Astrocyte (in vitro differentiated cells and primary cell): Measurements from ENCODE around the gene CCT8. TPM values are rescaled to one million over a fixed set of nuclear protein-coding genes. Genes with fewer than 3 reads are reported as not detected.

Experiments used
- DNase-seq: peaks from one replicate; pipeline ENCODE4 v3.0.0-alpha.2; 2010; ENCODE audit warnings: low read depth
- FAIRE-seq: peaks from 2 replicates; lab custom pipeline; 2011; peaks lifted over from hg19 to GRCh38; lab: Jason Lieb, UNC
- H2AFZ ChIP-seq: 2 replicates; pipeline ENCODE4 v1.6.0; 2012; ENCODE audit warnings: low read depth, low read length, inconsistent platforms
- H3K27ac ChIP-seq: 2 replicates; pipeline ENCODE4 v1.5.1; 2011; ENCODE audit warnings: low read depth, low read length, inconsistent platforms
- H3K27me3 ChIP-seq: 2 replicates; pipeline ENCODE4 v1.6.0; 2011; ENCODE audit warnings: low read length, inconsistent platforms; ENCODE audit not compliant: insufficient read depth
- H3K36me3 ChIP-seq: 2 replicates; pipeline ENCODE4 v1.5.1; 2011; ENCODE audit warnings: low read length, inconsistent platforms; ENCODE audit not compliant: insufficient read depth
- H3K4me1 ChIP-seq: 2 replicates; pipeline ENCODE4 v1.5.1; 2011; ENCODE audit warnings: low read length, inconsistent platforms; ENCODE audit not compliant: insufficient read depth
- H3K4me2 ChIP-seq: 2 replicates; pipeline ENCODE4 v1.6.0; 2012; ENCODE audit warnings: low read length, inconsistent platforms
- H3K4me3 ChIP-seq: 2 replicates; pipeline ENCODE4 v1.5.1; 2011; ENCODE audit warnings: low read depth, mild to moderate bottlenecking, low read length, inconsistent platforms; ENCODE audit not compliant: insufficient read depth
- H3K79me2 ChIP-seq: 2 replicates; pipeline ENCODE4 v1.6.0; 2012; ENCODE audit warnings: mild to moderate bottlenecking, low read length, inconsistent platforms; ENCODE audit not compliant: insufficient read depth
- H3K9ac ChIP-seq: 2 replicates; pipeline ENCODE4 v1.6.0; 2012; ENCODE audit warnings: mild to moderate bottlenecking, low read length, inconsistent platforms
- H3K9me3 ChIP-seq: 2 replicates; pipeline ENCODE4 v1.5.1; 2012; ENCODE audit warnings: low read depth, mild to moderate bottlenecking, low read length, inconsistent platforms; ENCODE audit not compliant: insufficient read depth
- H4K20me1 ChIP-seq: 2 replicates; pipeline ENCODE4 v1.6.0; 2012; ENCODE audit warnings: low read length, inconsistent platforms; ENCODE audit not compliant: insufficient read depth
- H3K27ac Mint-ChIP-seq: one replicate; pipeline ENCODE4 v1.8.0; 2021; ENCODE audit warnings: mild to moderate bottlenecking, mixed read lengths; ENCODE audit not compliant: unreplicated experiment
- H3K27me3 Mint-ChIP-seq: one replicate; pipeline ENCODE4 v1.8.0; 2021; ENCODE audit warnings: low read depth, mixed read lengths; ENCODE audit not compliant: unreplicated experiment
- H3K36me3 Mint-ChIP-seq: one replicate; pipeline ENCODE4 v1.8.0; 2021; ENCODE audit warnings: low read depth, mixed read lengths; ENCODE audit not compliant: unreplicated experiment
- H3K4me1 Mint-ChIP-seq: one replicate; pipeline ENCODE4 v1.8.0; 2021; ENCODE audit warnings: low read depth, mixed read lengths; ENCODE audit not compliant: unreplicated experiment
- H3K4me3 Mint-ChIP-seq: one replicate; pipeline ENCODE4 v1.8.0; 2021; ENCODE audit warnings: mild to moderate bottlenecking, moderate library complexity, mixed read lengths; ENCODE audit not compliant: unreplicated experiment
- H3K9me3 Mint-ChIP-seq: one replicate; pipeline ENCODE4 v1.8.0; 2021; ENCODE audit warnings: mild to moderate bottlenecking, mixed read lengths; ENCODE audit not compliant: unreplicated experiment
- EZH2 ChIP-seq: IDR thresholded peaks from 2 replicates; pipeline ENCODE4 v1.6.1; 2012; ENCODE audit warnings: mild to moderate bottlenecking, low read length, inconsistent platforms; ENCODE audit not compliant: insufficient read depth
- total RNA-seq: library from RNA; stranded (reverse); gene quantifications from 2 replicates; pipeline ENCODE4 v1.2.1, GENCODE V29; 2021
- TF ChIP-seq, protein P1 (sequence below): IDR thresholded peaks from 2 replicates; pipeline ENCODE4 v1.5.1; 2011; ENCODE audit warnings: low read depth, mild to moderate bottlenecking, inconsistent platforms, low read length, moderate library complexity; ENCODE audit not compliant: insufficient read depth

CCT8 gene
- total RNA-seq, 1 donor from 2014 or later: 198 TPM

DNA sequence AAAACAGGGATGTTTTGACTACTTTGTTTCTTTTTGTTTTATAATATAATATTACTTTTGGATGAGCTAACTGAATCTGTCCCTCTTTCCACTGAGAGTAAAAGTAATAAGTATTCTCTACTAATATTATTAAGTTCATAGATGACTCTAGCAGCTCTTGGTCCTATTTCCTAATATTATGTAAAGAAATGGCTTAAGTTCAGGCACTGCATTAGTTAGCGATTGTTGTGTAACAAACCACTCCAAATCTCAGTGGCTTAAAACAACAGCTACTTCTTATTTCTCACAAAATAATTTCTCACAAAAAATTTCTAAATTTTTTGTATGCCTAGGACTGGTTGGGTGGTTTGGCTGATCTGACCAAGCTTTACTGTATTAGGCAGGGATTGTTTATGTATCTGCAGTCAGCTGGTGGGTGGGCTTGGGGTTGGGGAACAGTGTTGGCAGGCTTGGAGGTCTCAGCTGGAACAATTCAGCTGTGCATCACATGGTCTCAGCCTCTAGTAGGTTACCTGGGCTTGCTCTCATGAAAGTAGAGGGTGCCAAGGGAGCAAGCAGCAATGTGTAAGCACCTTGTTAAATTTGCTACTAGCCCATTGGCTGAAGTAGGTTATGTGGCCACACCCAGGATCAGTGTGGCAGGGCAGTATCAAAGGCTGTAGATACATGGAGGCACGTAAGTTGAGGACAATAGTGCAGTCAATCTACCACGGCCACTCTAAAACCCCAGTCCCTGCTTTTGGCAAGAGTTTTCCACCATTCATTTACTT, 8.8 kb upstream of the CCT8 start:
- H3K9me3 ChIP-seq: no peaks in the 10 kb centered on the region
- Mint-ChIP-seq H3K36me3 (no peaks in the 10 kb centered on the region), H3K4me1 (peaks cover 7% of the 10 kb centered on the region), H3K9me3 (no peaks in the 10 kb centered on the region), H3K27ac (no peak overlapping the region), H3K4me3 (no peak overlapping the region), H3K27me3 (no peaks in the 10 kb centered on the region)
- no peak overlapping the region for H3K4me2 ChIP-seq
- H3K4me3 ChIP-seq: no peak overlapping the region
- no peak for TF ChIP-seq EZH2
- TF ChIP-seq, protein P1, sequence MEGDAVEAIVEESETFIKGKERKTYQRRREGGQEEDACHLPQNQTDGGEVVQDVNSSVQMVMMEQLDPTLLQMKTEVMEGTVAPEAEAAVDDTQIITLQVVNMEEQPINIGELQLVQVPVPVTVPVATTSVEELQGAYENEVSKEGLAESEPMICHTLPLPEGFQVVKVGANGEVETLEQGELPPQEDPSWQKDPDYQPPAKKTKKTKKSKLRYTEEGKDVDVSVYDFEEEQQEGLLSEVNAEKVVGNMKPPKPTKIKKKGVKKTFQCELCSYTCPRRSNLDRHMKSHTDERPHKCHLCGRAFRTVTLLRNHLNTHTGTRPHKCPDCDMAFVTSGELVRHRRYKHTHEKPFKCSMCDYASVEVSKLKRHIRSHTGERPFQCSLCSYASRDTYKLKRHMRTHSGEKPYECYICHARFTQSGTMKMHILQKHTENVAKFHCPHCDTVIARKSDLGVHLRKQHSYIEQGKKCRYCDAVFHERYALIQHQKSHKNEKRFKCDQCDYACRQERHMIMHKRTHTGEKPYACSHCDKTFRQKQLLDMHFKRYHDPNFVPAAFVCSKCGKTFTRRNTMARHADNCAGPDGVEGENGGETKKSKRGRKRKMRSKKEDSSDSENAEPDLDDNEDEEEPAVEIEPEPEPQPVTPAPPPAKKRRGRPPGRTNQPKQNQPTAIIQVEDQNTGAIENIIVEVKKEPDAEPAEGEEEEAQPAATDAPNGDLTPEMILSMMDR: no peak
- no peak overlapping the region for H2AFZ ChIP-seq
- H3K36me3 ChIP-seq: no peaks in the 10 kb centered on the region
- FAIRE-seq (no peak), DNase-seq (no peak)
- H3K27me3 ChIP-seq: no peaks in the 10 kb centered on the region
- no peak overlapping the region for H3K9ac ChIP-seq
- peaks cover 15% of the 10 kb centered on the region for H3K4me1 ChIP-seq
- H4K20me1 ChIP-seq: no peaks in the 10 kb centered on the region
- no peak overlapping the region for H3K27ac ChIP-seq
- no peaks in the 10 kb centered on the region for H3K79me2 ChIP-seq

DNA sequence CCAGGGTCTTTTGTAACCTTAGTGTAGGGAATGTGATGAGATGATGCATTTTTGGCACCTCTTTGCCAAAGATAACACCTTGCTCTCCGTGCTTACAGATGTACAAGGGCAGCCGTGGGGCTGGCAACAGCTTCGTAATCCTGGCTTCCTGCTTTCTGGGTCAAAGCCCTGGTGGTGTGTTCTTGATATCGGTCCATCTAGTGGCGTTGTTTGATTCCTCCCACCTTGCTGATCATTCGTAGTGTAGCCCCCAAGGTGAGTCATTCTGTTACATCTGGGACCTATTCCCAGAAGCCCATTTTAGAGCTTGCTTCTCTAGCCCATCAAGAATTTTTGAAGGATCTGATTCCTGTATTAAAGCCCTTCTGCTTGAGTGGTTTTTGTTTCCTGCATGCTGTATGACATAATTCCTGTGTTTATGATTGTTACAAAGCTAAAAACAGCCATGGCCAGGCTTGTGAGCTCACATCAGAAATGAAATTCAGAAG, 7.0 kb upstream of the CCT8 start:
- TF ChIP-seq, protein P1: no peak
- no peak for TF ChIP-seq EZH2

More for the DNA sequence above, 7.0 kb upstream of the CCT8 start:
- Mint-ChIP-seq H3K36me3 (no peaks in the 10 kb centered on the region), H3K27me3 (no peaks in the 10 kb centered on the region), H3K9me3 (no peaks in the 10 kb centered on the region), H3K27ac (no peak overlapping the region), H3K4me3 (no peak overlapping the region), H3K4me1 (peaks cover 7% of the 10 kb centered on the region)
- H3K9me3 ChIP-seq: no peaks in the 10 kb centered on the region
- no peaks in the 10 kb centered on the region for H3K36me3 ChIP-seq
- FAIRE-seq (no peak), DNase-seq (peak; percentile 69)
- H3K27ac ChIP-seq: peak overlapping the region; percentile 13
- H3K4me2 ChIP-seq: peak overlapping the region; percentile 20
- H4K20me1 ChIP-seq: no peaks in the 10 kb centered on the region
- no peak overlapping the region for H3K4me3 ChIP-seq
- no peak overlapping the region for H3K9ac ChIP-seq
- H2AFZ ChIP-seq: peak overlapping the region; percentile 18
- peaks cover 15% of the 10 kb centered on the region for H3K4me1 ChIP-seq
- H3K27me3 ChIP-seq: no peaks in the 10 kb centered on the region
- H3K79me2 ChIP-seq: no peaks in the 10 kb centered on the region
